K562 (cell line): Measurements from ENCODE around the gene CCDC183. TPM values are rescaled to one million over a fixed set of nuclear protein-coding genes. Genes with fewer than 3 reads are reported as not detected.

Source experiments
- COPS2 ChIP-seq: fragments of 450-650 bp; conservative IDR thresholded peaks from 2 replicates; pipeline ENCODE4 v1.6.1; 2016; ENCODE audit warnings: mild to moderate bottlenecking, moderate library complexity
- CXXC5 ChIP-seq: fragments of 250-450 bp; sonication (Bioruptor Pico); IDR thresholded peaks from 2 replicates; pipeline ENCODE4 v1.8.0; 2022; ENCODE audit warnings: inconsistent platforms, mild to moderate bottlenecking, moderate library complexity
- DDX20 ChIP-seq: fragments of 450-650 bp; IDR thresholded peaks from 2 replicates; pipeline ENCODE4 v1.6.1; 2016; ENCODE audit warnings: missing genetic modification characterization, low read depth, mild to moderate bottlenecking, missing compliant biosample characterization, moderate library complexity
- E2F6 ChIP-seq, 2 experiments: IDR thresholded peaks; 2 replicates each; pipeline ENCODE4 v1.6.1; 2011; ENCODE audit warnings: borderline replicate concordance in 1 of 2, control low read depth in 1 of 2, low read depth in 1 of 2, low read length in 1 of 2, mild to moderate bottlenecking in 1 of 2, mixed read lengths in 1 of 2, moderate library complexity in 1 of 2; ENCODE audit not compliant: insufficient read depth in 1 of 2, insufficient read length in 1 of 2, poor library complexity in 1 of 2, severe bottlenecking in 1 of 2; ENCODE audit errors: extremely low read depth in 1 of 2
- E2F8 ChIP-seq: fragments of 450-650 bp; IDR thresholded peaks from 2 replicates; pipeline ENCODE4 v1.7.1; 2018; ENCODE audit warnings: mild to moderate bottlenecking, low read depth; ENCODE audit not compliant: partially characterized antibody
- ERF ChIP-seq: fragments of 450-650 bp; formaldehyde crosslinking; IDR thresholded peaks from 2 replicates; pipeline ENCODE4 v1.4.0; 2020; ENCODE audit warnings: mild to moderate bottlenecking, mixed read lengths
- FOXK2 ChIP-seq, 2 experiments: fragments of 450-650 bp; IDR thresholded peaks in 1 of 2; conservative IDR thresholded peaks in 1 of 2; 2 replicates each; pipeline ENCODE4 v1.6.1; 2016; ENCODE audit warnings: low read depth in 2 of 2, mild to moderate bottlenecking in 1 of 2
- KAT7 ChIP-seq: sonication (generic); formaldehyde crosslinking; IDR thresholded peaks from 2 replicates; pipeline ENCODE4 v1.8.0; 2022; ENCODE audit warnings: missing genetic modification reagents, mild to moderate bottlenecking, borderline replicate concordance
- KLF1 ChIP-seq: fragments of 450-650 bp; IDR thresholded peaks from 2 replicates; pipeline ENCODE4 v1.6.1; 2016; ENCODE audit warnings: missing genetic modification characterization, missing compliant biosample characterization
- MAZ ChIP-seq, 2 experiments: fragments of 450-650 bp in 1 of 2; sonication (generic) in 1 of 2; formaldehyde crosslinking; IDR thresholded peaks in 1 of 2; conservative IDR thresholded peaks in 1 of 2; 2 replicates each; pipeline versions ENCODE4 v1.4.0 to v1.5.0; 2020; ENCODE audit warnings: mild to moderate bottlenecking in 1 of 2, missing genetic modification reagents in 1 of 2
- MCM7 ChIP-seq, 2 experiments: fragments of 450-650 bp; IDR thresholded peaks; 2 replicates each; pipeline ENCODE4 v1.6.1; 2016 to 2018
- MEIS2 ChIP-seq: fragments of 450-650 bp; IDR thresholded peaks from 2 replicates; pipeline ENCODE4 v1.6.1; 2014; ENCODE audit warnings: mild to moderate bottlenecking; ENCODE audit not compliant: partially characterized antibody
- PKNOX1 ChIP-seq: fragments of 450-650 bp; IDR thresholded peaks from 2 replicates; pipeline ENCODE4 v1.6.1; 2016
- POLR2AphosphoS2 ChIP-seq: IDR thresholded peaks from 2 replicates; pipeline ENCODE4 v1.6.1; 2012; ENCODE audit warnings: low read length, improper control_type of control experiment
- PPARD ChIP-seq: fragments of 250-450 bp; sonication (Bioruptor Pico); IDR thresholded peaks from 2 replicates; pipeline ENCODE4 v1.8.0; 2022; ENCODE audit warnings: inconsistent platforms, mild to moderate bottlenecking, moderate library complexity
- RFX1 ChIP-seq: fragments of 450-650 bp; IDR thresholded peaks from 2 replicates; pipeline ENCODE4 v1.6.1; 2016; ENCODE audit warnings: mild to moderate bottlenecking, moderate library complexity
- U2AF2 ChIP-seq: fragments of 200-400 bp; formaldehyde crosslinking; optimal IDR thresholded peaks from 2 replicates; pipeline ENCODE3; 2017; ENCODE audit warnings: low read depth, mild to moderate bottlenecking, low read length
- ZBTB9 ChIP-seq: fragments of 450-650 bp; formaldehyde crosslinking; IDR thresholded peaks from 2 replicates; pipeline ENCODE4 v1.4.0; 2020; ENCODE audit warnings: mild to moderate bottlenecking, moderate library complexity
- polyA plus RNA-seq, 8 experiments: library from polyadenylated mRNA; depleted of rRNA in 4 of 8; stranded (reverse) in 5 of 8; unstranded in 3 of 8; fragments of >200 nt; fragmentation: Nextera tagmentation in 2 of 8; fragmentation: Illumina TruSeq in 1 of 8; extraction: Ambion mirVana in 2 of 8; extraction: Trizol in 1 of 8; gene quantifications; 2 replicates each; pipeline versions ENCODE4 v1.2.1 to v1.2.3, GENCODE V29; 2011 to 2014; ENCODE audit warnings: inconsistent platforms in 1 of 8, missing spikeins in 1 of 8
- total RNA-seq, 7 experiments: library from RNA; depleted of rRNA in 6 of 7; stranded (reverse); fragments of >200 nt in 6 of 7; fragmentation: Illumina TruSeq in 2 of 7; extraction: Trizol in 2 of 7; gene quantifications; 2 replicates each; pipeline versions ENCODE4 v1.2.1 to v1.2.3, GENCODE V29; 2011 to 2021; ENCODE audit warnings: low replicate concordance in 1 of 7
- TF ChIP-seq, protein P1 (sequence below): sonication (generic); formaldehyde crosslinking; IDR thresholded peaks from 2 replicates; pipeline ENCODE4 v1.9.0; 2022; ENCODE audit warnings: mild to moderate bottlenecking, missing genetic modification reagents

The CCDC183 gene
- total and polyA plus RNA-seq, 9 of the 15 experiments (the other 6 are each of a cell fraction or from before 2014, with no cell fraction given) = 0.21 to 0.60 (median 0.29) TPM; not detected in 4

DNA sequence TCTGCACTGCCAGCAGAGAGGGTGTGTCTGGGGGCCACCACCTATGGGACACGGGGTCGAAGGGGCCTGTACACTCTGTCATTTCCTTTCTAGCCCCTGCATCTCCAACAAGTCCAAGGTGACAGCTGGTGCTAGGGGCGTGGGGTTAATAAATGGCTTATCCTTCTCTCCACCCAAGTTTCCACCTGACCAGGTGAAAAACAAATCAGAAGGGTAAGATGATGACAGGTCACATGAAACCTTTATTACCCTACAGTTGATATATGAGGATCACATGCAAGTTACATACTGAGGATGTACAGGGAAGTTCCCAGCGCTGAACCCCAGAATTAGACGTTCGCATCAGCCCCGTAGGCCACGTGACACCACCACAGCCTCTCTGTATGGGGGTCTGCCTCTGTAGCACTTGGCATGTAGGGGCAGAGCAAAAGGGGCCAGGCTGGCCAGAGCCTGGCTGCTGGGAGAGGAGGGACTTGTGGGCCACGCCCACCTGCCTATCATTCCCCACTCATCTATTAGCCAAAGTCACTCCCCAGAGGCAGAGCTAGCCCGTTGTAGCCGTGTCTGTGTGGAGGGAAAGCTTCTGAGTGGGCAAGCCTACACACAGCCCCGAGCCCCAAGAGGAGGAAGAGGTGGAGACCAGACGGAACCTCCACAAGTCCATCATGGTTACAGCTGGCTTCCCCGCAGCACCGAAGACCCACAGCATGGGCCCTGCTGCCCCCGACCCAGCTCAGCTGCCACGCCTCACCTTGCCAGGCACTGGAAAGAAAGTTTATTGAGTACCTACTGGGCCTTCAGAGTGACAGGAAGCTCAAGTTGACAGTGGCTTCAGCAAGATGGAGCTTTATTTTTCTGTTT is 2.8 kb upstream of the CCDC183 start (continued):
- TF ChIP-seq E2F8 = no peak
- no peak for TF ChIP-seq PPARD (CRISPR knock-in tag)
- no peak for TF ChIP-seq U2AF2
- no peak for TF ChIP-seq KAT7 (CRISPR knock-in tag)
- TF ChIP-seq FOXK2 (conservative IDR thresholded peaks at IDR 0.05 in 1 of 2, IDR thresholded peaks at IDR 0.05 in 1 of 2; ENCODE audit: low read depth in 2 of 2) = no peak
- TF ChIP-seq ZBTB9 (CRISPR knock-in tag) = 0 out of 2 replicates have a peak, but pooled peaks have one; percentile 22
- 0 out of 4 replicates have a peak, but pooled peaks of 1 of the 2 experiments have one; percentile 20 for TF ChIP-seq MAZ (CRISPR knock-in tag; conservative IDR thresholded peaks at IDR 0.05 in 1 of 2, IDR thresholded peaks at IDR 0.05 in 1 of 2)
- 0 out of 2 replicates have a peak, but pooled peaks have one; percentile 11 for TF ChIP-seq CXXC5 (CRISPR knock-in tag)
- TF ChIP-seq ERF (CRISPR knock-in tag) = 0 out of 2 replicates have a peak, but pooled peaks have one; percentile 36
- no peak for TF ChIP-seq DDX20 (tag)
- TF ChIP-seq, protein P1, sequence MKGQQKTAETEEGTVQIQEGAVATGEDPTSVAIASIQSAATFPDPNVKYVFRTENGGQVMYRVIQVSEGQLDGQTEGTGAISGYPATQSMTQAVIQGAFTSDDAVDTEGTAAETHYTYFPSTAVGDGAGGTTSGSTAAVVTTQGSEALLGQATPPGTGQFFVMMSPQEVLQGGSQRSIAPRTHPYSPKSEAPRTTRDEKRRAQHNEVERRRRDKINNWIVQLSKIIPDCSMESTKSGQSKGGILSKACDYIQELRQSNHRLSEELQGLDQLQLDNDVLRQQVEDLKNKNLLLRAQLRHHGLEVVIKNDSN = peak; percentile 28; the same call in 1 of the 2 replicates
- 0 out of 2 replicates have a peak, but pooled peaks have one; percentile 53 for TF ChIP-seq POLR2AphosphoS2
- no peak for TF ChIP-seq RFX1
- TF ChIP-seq MCM7 (IDR thresholded peaks at IDR 0.05) = no peak
- TF ChIP-seq KLF1 (tag) = 0 out of 2 replicates have a peak, but pooled peaks have one; percentile 23
- TF ChIP-seq MEIS2 = peak; percentile 80
- TF ChIP-seq E2F6 (IDR thresholded peaks at IDR 0.05; ENCODE audit: borderline replicate concordance in 1 of 2, extremely low read depth in 1 of 2, insufficient read depth in 1 of 2, insufficient read length in 1 of 2, low read depth in 1 of 2, low read length in 1 of 2, poor library complexity in 1 of 2, severe bottlenecking in 1 of 2) = peak; percentile 42 to 66
- TF ChIP-seq COPS2 = no peak
- TF ChIP-seq PKNOX1 = peak; percentile 96
